Measurements from ENCODE around the gene MAST4.

DNA sequence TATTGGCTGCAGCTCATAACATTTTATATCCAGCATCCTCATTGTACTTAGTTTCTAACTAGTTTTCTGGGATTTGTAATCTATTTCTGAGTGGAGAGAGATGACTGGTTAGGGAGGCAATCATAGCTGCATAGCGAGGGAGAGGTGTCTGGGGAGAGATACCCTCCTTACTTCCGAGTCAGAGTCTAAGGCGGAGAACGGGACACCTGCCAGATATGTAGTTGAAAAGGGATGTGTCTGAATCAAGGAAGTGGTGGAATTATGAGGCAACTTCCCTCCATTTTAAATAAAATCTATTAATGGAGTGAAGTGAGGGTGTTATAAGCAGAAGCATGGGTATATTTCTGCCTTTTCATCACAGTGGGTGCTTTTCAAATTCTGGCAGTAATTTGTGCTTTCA, 126.5 kb downstream of the MAST4 start:
- no peak for TF ChIP-seq CTCF (IDR thresholded peaks at IDR 0.05)
- TF ChIP-seq POLR2A (IDR thresholded peaks at IDR 0.05), result no peak

Data from uterus (tissue), 2 donors.